Colon (tissue), 2 donors: ENCODE data around the gene WNT7B.

Source experiments
- FAIRE-seq: peaks from 2 replicates; lab custom pipeline; 2012; peaks lifted over from hg19 to GRCh38; lab: Jason Lieb, UNC
- donor health status: control.
- donor health status: control.

Gene WNT7B

DNA sequence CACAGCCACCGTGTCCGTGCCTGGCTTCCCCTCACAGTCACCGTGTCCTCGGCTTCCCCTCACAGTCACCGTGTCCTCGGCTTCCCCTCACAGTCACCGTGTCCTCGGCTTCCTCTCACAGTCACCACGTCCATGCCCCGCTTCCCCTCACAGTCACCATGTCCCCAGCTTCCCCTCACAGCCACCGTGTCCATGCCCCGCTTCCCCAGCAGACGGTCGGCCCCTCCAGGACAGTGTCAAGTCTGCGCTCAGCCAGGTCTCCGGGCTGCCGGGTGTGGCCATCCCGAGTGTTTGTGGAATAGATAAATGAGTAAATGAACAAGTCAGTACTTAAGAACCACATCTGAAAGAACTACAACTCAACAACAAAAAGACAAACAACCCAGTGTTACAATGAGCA lies 23.8 kb downstream of the WNT7B start:
- FAIRE-seq, result no peak

DNA sequence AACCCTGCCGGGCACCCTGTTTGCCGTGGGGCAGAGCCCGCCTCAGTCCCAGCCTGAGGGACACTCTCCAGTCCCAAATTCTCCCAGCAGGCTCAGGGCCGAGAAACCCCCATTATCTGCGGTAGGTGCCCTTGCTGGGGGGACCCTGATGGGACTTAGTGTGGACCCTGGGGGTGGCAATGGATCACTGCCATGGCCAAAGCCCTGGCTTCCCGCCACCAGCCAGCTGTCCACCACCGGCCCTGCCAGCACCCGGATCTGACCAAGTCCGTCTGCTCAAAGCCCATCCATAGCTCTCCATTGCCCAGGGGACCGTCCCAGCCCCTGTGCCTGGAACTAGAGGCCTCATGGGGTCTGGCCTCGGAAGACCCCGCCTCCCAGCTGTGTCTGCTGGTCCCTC lies 24.4 kb downstream of the WNT7B start:
- FAIRE-seq, result no peak

DNA sequence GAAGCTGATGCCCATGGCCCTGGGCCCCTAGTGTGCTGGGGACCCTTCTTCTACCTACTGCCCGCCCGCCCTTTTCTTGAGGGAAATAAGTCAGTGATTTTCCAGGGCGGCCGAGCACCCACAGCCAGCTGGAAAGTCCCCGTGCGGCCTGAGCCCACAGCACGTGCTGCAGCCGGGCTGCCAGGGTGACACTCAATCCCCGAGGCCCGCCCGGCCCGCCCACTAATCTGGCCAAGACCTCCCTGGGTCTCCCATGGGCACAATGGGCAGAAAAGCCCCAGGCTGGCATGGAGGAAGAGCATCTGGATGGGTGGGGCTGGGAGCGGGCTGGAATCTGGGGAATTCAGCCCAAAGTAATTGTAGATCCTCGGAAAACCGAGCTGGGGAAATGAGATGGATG lies 24.8 kb downstream of the WNT7B start:
- FAIRE-seq, result no peak

DNA sequence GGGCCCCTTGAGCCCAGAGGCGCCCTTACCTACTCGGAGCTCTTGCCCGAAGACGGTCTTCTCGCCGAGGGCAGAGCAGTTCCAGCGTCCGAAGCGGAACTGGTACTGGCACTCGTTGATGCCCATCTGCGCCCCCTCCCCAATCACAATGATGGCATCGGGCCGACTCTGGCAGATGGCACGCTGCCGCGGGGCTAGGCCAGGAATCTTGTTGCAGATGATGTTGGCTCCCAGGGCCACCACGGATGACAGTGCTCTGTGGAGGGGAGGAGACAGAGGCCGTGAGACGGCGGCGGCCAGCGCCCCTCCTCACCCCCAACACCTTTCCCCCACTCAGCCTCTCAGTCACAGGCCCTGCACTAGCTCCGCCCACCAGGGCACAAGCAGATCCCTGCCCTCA lies 27.1 kb downstream of the WNT7B start:
- no peak for FAIRE-seq

DNA sequence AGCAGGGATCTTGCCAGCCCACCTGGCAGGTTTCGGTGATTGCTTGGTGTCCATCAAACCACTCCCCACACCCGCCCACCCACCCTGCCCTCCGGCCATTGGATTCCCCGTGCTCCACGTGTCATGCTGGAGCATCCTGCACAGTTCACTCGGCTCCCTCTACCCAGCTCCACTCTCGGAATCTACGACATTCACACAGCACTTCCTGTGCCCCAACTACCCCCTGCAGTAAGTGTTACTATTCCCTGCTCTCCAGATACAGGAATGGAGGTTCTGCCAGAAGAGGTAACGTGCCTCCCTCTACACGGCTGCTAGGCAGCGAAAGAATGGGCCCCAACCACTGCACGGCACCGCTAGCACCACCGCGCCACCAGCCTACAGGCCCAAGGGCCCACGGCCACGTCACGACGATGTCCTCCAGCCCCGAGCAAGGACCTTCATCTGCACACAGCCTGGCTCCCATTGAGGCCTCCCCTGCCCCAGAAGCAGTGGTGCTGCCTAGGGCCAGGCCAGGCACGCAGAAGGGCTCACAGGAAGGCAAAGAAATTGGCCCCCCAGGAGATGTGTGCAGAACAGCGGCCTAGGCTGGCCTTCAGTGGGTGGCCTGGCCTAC lies 27.6 kb downstream of the WNT7B start:
- FAIRE-seq, result no peak

DNA sequence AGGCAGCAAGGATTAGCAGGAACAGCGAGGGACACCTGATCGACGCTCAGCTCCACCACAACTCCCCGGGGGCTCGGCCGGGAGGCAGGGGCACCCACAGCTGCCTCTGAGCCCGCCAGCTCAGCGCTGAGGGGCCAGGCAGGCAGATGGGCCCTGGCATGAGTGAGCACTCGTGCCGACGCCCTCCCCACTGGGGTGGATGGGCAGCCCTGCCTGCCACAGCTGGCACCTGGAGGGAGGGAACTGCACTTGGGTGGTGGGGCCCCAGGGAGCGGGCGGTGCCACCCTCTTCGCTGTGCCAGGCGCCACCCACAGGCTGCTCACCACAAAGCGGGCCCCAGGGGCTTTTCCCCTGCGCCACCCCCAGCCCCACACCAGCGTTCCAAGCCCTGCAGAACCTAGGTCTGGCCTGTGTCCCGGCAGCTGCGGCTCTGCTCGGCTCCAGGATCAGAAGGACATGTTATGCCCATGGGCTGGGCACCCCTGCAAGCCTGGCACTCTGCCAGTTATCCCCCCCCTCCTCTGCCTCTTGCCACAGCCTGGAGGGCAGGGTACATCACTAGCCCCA lies 28.8 kb downstream of the WNT7B start:
- no peak for FAIRE-seq

DNA sequence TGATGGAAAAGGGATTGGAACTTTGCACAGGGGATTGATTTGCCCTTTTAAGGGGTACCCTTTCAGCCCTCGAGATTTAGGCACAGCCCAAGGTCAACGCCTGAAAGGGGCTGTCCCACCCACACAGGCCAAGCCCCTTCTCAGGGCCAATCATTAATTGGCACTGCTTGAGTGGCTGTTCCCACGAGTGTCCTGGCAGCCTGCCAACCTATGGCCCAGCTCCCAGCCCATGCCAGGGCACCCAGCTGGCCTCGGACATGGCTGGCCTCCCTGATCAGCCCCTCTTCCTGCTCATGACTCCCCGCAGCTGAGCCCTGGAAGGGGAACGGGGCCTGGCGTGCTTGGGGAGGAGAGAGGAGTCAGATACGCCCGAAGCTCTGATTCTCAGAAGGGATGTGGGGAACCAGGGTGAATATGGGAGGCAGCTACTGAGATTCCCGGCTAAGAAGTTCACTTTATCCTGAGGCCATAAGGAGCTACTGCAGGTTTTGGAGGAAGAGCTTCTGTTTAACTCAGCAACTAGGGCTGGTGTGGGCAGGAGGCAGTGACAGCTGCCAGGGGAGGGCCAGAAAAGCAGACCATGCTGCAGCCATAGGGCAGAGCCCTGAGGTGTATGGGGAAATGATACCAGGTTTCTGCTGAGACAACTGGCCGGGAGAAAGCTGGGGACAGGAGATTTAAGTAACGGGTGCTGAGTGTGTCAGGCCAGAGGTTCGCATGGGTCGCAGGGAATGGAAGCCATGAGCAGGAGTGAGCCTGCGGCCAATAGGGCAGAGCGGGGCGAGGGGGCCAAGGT lies 30.0 kb downstream of the WNT7B start:
- no peak for FAIRE-seq

DNA sequence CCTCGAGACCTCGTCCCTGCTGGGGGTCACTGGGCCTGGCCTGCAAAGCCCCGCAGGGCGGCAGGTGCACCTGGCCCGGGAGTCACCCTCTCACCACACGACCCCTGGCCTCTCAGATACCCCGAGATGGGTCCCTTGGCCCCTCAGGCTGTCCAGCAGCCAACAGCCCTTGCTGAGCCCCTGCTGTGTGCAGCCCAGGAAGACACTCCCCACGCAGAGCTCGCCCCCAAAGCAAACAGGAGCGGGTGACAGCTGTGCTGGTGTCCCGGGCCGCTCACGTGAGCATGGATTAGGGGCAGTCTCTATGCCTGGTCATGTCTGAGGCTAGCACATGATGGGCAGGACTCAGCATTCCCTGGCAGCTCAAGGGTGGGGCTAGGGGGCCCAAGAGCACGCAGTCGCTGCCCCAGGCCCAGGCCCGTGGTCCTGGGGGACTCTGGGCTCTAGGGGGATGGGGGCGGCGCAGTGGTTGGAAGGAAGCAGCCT lies 31.3 kb downstream of the WNT7B start:
- no peak for FAIRE-seq

DNA sequence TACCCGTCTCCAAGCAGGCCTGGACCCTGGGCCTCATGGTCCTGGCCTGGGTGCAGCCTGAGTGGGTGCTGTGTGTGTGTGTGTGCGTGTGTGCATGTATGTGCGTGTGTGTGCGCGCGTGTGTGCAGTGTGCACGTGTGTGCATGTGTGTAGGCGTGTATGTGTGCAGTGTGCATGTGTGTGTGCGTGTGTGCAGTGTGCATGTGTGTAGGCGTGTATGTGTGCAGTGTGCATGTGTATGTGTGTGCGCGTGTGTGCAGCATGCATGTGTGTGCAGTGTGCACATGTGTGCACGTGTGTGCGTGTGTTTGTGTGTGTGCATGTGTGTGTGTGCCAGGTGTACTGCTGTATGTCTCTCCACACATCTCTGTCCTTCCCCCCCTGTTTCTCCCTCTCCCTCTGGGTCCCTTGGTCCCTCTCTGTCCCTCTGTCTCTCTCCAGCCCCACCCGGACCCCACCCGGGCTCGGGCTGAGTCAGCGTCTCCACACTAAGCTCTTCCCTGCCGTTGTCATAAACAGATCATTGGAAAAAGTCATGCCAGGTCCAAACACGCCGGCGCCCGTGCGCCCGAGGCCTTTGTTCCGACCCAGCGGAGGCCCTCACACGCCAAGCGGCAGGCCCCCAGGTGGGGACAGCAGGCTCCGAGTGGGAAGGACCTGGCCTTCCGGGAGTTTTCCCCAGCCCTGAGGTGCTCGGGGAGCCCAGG lies 34.0 kb downstream of the WNT7B start:
- no peak for FAIRE-seq

DNA sequence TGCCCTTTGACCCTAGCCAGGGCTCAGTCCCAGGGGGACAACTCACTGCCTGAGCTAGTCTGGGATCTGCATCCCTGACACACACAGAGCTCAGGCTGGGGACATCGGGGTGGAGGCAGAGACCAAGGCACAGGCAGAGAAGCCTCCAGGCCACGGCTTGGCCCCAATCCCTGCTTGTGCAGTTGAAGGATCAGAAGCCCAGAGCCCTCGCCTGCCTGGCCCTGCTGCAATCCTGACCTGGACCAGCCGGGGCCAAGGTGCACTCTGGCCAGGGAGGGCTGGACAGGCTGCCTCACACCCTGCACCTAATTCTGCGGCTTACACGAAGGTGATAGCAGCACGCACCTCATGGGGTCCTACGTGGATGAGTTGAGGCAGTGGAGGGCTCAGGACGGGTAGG lies 34.6 kb downstream of the WNT7B start:
- no peak for FAIRE-seq

DNA sequence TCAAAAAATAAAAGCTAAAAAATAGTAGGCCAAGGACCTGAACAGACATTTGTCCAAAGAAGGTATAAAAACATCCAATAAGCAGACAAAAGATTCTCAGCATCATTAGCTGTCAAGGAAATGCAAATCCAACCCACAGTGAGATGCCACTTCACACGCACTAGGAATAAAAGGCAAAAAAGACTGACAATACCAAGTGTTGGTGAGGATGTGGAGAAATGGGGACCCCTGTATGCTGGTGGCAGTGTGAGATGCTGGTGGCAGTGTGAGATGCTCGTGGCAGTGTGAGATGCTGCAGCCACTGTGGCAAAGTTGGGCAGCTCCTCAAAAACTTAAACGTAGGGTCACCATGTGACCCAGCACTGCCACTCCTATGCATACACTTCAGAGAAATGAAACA lies 38.0 kb downstream of the WNT7B start:
- FAIRE-seq, result no peak

DNA sequence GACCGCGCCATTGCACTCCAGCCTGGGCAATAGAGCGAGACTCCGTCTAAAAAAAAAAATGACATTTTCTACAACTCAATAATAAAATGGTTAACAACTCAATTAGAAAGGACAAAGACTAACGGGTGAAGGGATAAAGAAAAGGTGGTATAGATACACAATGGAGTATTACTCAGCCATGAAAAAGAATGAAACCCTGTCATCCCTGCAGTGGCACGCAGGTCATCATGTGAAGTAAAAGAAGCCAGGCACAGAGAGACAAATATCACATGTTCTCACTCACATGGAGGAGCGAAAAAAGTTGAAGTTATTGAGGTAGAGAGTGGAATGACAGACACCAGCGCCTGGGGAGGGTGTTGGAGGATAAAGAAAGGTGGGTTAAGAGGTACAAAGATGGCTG lies 39.0 kb downstream of the WNT7B start:
- no peak for FAIRE-seq

DNA sequence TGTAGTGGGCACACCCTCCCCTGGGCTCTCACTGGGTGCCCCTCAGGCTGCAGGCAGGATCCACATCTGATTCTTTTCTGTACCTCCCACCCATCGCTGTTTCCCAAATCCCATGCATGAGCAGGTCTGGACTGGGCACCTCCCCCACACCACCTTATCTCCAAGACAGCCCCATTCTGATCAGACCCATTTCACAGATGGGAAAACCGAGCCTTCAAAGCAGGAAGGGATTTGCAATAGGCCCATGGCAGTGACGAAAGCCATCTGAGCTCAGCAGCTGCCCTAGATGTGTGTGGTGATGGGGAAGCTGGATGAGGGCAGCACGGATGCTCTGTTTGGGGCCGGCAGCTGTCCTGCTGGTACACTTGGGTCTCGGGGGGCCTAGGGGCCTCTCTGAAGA lies 41.4 kb downstream of the WNT7B start:
- FAIRE-seq, result no peak

DNA sequence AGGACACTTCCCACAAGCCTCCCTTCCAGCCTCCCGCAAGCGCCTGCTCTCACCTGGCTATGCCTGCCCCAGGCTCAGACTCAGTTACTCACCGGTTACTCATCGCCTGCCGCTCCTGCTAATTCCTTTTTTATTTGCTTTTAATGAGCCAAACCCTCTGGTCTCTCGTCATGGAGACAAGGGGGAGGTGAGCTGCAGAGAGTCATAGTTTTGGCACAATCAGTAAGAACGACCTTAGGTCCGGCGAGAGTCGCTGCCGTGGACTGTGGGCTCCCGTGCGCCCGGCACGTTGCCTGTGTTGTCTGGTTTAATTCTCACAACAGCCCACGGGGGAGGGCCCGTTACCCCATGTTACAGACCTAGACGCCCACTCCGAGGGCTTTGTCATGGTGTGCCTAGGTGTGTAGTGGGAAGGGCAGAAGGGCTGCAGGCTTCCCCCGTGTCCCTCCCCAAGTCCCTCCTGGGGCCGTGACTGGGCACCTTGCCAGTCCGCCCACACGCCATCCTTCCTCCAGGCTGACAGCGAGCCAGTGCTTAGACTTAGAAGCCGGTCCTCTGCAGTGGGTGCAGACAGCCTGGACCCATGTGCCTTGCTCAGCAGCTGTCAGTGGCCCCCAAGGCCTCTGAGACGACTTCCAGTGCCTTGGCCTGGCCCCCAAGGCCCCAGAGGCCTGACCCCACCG lies 42.2 kb downstream of the WNT7B start:
- FAIRE-seq, result no peak

DNA sequence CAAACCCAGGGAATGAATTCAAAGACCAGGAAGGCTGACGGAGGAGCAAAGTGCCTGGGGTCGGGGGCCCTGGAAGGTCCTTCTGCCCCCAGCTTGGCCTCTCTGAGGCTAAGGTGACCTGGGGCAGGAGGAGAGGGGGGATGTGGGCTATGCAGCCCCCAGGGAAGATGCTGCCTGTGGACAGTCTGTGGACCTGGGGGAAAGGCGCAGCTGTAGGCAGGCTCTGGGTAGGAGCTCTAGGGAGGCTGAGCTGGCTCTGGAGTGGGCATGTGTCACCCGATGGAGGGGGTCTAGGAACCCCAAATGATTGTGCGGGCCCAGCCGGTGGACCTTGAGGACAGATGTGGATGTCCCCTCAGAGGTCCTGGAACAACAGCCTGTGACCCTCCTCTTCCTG lies 42.8 kb downstream of the WNT7B start:
- FAIRE-seq, result no peak

DNA sequence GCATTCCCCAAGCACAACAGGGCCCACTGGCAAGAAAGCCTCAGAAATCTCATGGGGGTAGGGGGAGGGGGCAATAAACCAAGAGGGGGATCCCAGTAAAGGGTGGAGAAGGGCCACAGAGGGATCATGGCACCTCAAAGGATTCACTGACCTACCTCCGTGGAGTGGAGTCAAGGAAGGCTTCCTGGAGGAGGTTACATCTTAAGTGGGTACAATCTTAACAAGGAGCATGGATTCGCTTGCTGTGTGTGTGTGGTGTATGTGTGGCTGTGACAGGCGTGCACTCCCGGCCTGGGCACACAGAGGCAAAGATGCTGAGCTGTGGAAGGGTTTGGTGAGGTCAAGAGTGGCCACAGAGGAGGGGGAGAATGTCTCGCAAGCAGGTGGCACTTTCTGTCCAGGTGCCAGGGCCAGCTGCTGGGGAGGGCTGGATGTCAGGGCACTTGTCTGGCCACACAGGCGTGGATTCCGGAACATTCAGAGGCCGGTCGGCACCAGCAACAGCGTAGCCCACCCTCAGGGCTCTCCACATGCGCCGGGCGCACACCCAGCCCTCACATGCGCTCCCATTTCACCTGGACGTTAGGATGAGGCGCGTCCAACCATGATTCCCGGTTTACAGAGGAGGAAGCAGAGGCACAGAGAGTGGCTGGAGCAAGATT lies 43.3 kb downstream of the WNT7B start:
- no peak for FAIRE-seq

DNA sequence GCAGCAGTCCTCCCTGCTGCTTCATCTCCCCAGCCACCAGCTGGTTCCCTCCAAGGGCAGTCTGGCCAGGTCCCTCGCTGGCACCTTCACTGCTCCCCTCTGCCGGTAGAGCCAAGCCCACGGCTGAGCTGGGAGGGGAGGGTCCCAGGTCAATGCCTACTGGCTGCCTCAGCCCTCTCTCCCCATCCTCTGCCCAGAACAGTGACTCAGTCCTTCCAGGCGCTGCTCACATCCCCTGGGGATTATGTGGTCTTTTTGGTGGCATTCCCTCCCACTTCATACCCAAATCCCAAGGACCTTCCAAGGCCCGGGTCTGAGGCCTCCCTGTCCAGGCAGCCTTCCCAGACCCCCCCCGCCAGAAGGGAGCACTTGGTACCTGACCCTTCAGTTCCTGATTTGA lies 44.9 kb downstream of the WNT7B start:
- no peak for FAIRE-seq

DNA sequence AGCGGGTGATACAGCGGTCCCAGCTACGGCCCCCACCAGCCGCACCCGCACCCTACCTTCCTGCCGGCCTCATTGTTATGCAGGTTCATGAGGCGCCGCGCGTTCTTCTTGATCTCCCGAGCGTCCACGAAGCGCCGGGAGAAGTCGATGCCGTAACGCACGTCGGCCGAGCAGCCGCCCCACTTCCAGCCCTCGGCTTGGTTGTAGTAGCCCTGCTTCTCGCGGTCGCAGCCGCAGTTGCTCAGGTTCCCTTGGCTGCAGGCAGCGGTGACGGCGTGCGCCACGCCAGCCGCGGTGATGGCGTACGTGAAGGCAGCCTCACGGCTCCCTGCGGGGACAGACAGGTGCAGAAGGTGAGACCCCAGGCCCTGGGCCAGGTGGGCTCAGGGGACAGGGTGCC lies 45.9 kb downstream of the WNT7B start:
- FAIRE-seq, result no peak

DNA sequence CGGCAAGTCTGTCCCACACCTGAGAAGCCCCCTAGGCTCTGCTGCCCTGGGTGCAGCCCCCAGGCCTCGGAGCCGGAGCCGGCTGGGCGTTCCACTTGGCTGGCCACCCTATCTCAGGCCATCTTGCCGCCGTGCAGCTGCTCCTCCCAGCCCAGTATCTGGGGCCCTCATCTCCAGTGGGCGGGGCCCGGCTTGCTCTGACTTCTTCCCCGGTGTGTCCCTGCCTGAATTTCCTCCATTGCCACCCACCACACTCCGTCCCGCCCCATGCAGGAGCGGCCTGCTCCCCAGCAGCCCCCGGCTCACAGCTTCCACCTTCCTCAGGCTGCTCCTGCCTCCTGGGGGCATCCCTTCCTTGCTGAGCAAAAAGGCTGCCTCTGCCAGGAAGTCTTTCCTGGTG lies 46.6 kb downstream of the WNT7B start:
- FAIRE-seq, result no peak

DNA sequence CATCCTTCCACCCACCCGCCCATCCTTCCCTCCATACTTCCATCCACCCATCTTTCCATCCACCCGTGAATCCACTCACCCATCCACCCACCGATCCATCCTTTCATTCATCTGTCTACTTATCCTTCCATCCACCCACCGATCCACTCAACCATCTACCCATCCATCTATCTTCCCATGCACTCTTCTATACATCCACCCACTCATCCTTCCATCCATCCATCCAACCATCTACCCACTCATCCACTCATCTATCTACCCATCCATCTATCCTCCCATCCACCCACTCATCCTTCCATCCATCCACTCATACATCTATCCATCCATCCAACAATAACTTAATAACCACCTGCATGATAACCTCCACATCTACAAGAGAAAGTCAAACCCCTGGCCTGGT lies 47.3 kb downstream of the WNT7B start:
- FAIRE-seq, result no peak

DNA sequence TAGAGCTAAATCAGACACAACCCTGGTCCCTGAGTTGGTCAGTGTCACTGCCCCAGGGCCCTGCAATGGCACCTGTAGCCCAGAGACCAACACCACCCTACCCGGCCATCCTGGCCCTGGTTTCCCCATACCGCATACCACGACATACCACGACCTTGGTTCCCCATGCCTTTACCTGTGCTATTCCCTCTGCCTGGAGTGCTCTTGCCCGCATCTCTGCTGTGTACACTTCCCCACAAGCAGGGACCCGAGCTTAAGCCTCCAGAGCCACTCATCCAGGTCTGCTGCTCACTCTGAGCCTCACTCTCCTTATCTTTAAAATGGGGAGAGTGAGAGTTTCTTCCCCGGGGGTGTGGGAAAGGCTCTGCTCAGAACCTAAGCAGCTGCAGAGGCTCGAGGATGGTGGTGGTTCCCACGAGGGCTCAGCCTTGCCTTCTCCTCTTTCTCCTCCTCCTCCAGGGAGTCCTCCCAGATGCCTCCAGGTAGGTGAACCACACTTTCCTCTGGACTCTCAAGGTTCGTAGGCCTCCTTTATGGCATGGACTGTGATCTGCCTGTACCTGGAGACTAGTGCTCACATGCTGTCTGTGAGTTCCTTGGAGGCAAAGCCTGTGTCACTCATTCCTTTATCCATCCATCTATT lies 48.1 kb downstream of the WNT7B start:
- no peak for FAIRE-seq
